HepG2 (cell line): ENCODE results near the gene FDXACB1. TPM values are rescaled to one million over a fixed set of nuclear protein-coding genes. Genes with fewer than 3 reads are reported as not detected.

ENCODE experiments used
- AGO2 ChIP-seq: fragments of 200-400 bp; formaldehyde crosslinking; optimal IDR thresholded peaks from 2 replicates; pipeline ENCODE3; 2017; ENCODE audit warnings: mild to moderate bottlenecking, low read depth, low read length, moderate library complexity
- BRD4 ChIP-seq: sonication (generic); formaldehyde crosslinking; IDR thresholded peaks from 2 replicates; pipeline ENCODE4 v1.4.0; 2020; ENCODE audit warnings: missing genetic modification reagents
- CBFB ChIP-seq: sonication (generic); formaldehyde crosslinking; IDR thresholded peaks from 2 replicates; pipeline ENCODE4 v1.4.0; 2020; ENCODE audit warnings: missing genetic modification reagents
- CENPX ChIP-seq: sonication (generic); formaldehyde crosslinking; IDR thresholded peaks from 2 replicates; pipeline ENCODE4 v1.9.0; 2021; ENCODE audit warnings: mild to moderate bottlenecking, missing genetic modification reagents, moderate library complexity
- KLF15 ChIP-seq: sonication (generic); formaldehyde crosslinking; IDR thresholded peaks from 2 replicates; pipeline ENCODE4 v1.8.1; 2023; ENCODE audit warnings: borderline replicate concordance, mild to moderate bottlenecking, inconsistent platforms, missing genetic modification reagents, mixed read lengths
- ONECUT2 ChIP-seq: sonication (generic); formaldehyde crosslinking; IDR thresholded peaks from 2 replicates; pipeline ENCODE4 v1.4.0; 2020; ENCODE audit warnings: missing genetic modification reagents
- ZIK1 ChIP-seq: sonication (generic); formaldehyde crosslinking; IDR thresholded peaks from 2 replicates; pipeline ENCODE4 v1.5.0; 2020; ENCODE audit warnings: mild to moderate bottlenecking, low read depth, missing genetic modification reagents, borderline replicate concordance
- ZMAT3 ChIP-seq: sonication (generic); formaldehyde crosslinking; conservative IDR thresholded peaks from 2 replicates; pipeline ENCODE4 v1.7.0; 2021; ENCODE audit warnings: missing genetic modification reagents
- ZNF431 ChIP-seq: sonication (generic); formaldehyde crosslinking; IDR thresholded peaks from 2 replicates; pipeline ENCODE4 v1.9.0; 2022; ENCODE audit warnings: missing genetic modification reagents, low read depth, mild to moderate bottlenecking, borderline replicate concordance
- ZNF75D ChIP-seq: sonication (generic); formaldehyde crosslinking; IDR thresholded peaks from 2 replicates; pipeline ENCODE4 v1.8.1; 2023; ENCODE audit warnings: missing genetic modification reagents, mild to moderate bottlenecking, borderline replicate concordance
- polyA plus RNA-seq, 8 experiments: library from polyadenylated mRNA; depleted of rRNA in 3 of 8; stranded (reverse) in 7 of 8; unstranded in 1 of 8; fragments of >200 nt; fragmentation: Illumina TruSeq in 4 of 8; extraction: Trizol in 4 of 8; gene quantifications; 2 replicates each; pipeline versions ENCODE4 v1.2.1 to v1.2.3, GENCODE V29; 2011 to 2016; ENCODE audit warnings: low read depth in 4 of 8, missing spikeins in 1 of 8, mixed read lengths in 1 of 8; ENCODE audit not compliant: insufficient read depth in 1 of 8
- total RNA-seq, 5 experiments: library from RNA; depleted of rRNA; stranded (reverse); fragments of >200 nt; fragmentation: Illumina TruSeq; extraction: Trizol; gene quantifications; 2 replicates each; pipeline ENCODE4 v1.2.3, GENCODE V29; 2016; ENCODE audit warnings: low read depth in 1 of 5
- TF ChIP-seq, protein P1 (sequence below): sonication (generic); formaldehyde crosslinking; IDR thresholded peaks from 2 replicates; pipeline ENCODE4 v1.4.0; 2020; ENCODE audit warnings: mild to moderate bottlenecking, missing genetic modification reagents
- TF ChIP-seq, protein P2 (sequence below): sonication (generic); formaldehyde crosslinking; IDR thresholded peaks from 2 replicates; pipeline ENCODE4 v1.4.0; 2020; ENCODE audit warnings: missing genetic modification reagents
- TF ChIP-seq, protein P3 (sequence below): sonication (generic); formaldehyde crosslinking; IDR thresholded peaks from 2 replicates; pipeline ENCODE4 v1.8.0; 2022; ENCODE audit warnings: missing genetic modification reagents, mild to moderate bottlenecking, moderate library complexity, borderline replicate concordance

FDXACB1 gene
- total and polyA plus RNA-seq, 2 of the 13 experiments (the other 11 are each of a cell fraction or from before 2014, with no cell fraction given) = 1.1 to 3.4 TPM

DNA sequence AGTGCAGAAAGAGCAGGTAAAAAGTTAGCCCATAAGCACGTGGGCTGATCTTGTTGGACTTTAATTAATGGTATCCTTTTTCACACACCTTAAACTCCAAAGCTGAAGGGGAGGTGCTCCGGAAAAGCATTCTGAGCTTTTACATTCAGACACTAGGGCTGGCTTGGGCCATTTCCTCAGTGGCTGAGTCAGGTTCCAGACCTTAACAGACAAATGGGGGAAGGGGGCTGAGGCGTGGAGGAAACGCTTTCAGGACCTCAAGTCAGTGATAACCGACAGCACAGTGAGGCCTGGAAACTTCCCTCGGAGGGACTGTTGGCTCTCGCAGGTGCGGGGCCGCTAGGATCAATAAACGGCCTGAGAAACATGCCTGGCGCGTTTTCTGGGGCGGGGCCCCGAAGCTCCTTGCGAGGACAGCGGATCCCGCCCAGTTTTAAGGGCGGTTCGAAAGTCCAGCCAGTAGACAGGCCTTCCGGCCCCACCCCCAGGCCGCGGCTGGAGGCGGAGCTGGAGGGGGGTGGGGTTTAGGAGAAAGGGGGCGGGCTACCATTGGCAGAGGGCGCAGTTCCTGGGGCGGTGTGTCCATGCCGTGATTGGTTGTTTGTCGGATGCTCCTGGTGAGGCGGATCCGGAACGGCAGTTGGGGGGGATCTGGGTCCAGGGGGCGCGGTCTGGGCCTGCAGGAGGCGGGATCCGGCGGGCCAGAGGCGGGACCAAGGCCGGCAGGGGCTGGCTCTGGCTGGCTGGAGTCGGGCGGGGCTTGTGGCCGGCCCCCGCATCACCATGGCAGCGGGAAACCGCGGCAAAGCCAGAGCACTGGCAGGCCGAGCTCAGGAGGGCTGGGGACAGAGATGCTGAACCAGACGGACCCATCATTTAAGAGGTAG lies 47.8 kb upstream of the FDXACB1 start (continued):
- TF ChIP-seq, protein P1, sequence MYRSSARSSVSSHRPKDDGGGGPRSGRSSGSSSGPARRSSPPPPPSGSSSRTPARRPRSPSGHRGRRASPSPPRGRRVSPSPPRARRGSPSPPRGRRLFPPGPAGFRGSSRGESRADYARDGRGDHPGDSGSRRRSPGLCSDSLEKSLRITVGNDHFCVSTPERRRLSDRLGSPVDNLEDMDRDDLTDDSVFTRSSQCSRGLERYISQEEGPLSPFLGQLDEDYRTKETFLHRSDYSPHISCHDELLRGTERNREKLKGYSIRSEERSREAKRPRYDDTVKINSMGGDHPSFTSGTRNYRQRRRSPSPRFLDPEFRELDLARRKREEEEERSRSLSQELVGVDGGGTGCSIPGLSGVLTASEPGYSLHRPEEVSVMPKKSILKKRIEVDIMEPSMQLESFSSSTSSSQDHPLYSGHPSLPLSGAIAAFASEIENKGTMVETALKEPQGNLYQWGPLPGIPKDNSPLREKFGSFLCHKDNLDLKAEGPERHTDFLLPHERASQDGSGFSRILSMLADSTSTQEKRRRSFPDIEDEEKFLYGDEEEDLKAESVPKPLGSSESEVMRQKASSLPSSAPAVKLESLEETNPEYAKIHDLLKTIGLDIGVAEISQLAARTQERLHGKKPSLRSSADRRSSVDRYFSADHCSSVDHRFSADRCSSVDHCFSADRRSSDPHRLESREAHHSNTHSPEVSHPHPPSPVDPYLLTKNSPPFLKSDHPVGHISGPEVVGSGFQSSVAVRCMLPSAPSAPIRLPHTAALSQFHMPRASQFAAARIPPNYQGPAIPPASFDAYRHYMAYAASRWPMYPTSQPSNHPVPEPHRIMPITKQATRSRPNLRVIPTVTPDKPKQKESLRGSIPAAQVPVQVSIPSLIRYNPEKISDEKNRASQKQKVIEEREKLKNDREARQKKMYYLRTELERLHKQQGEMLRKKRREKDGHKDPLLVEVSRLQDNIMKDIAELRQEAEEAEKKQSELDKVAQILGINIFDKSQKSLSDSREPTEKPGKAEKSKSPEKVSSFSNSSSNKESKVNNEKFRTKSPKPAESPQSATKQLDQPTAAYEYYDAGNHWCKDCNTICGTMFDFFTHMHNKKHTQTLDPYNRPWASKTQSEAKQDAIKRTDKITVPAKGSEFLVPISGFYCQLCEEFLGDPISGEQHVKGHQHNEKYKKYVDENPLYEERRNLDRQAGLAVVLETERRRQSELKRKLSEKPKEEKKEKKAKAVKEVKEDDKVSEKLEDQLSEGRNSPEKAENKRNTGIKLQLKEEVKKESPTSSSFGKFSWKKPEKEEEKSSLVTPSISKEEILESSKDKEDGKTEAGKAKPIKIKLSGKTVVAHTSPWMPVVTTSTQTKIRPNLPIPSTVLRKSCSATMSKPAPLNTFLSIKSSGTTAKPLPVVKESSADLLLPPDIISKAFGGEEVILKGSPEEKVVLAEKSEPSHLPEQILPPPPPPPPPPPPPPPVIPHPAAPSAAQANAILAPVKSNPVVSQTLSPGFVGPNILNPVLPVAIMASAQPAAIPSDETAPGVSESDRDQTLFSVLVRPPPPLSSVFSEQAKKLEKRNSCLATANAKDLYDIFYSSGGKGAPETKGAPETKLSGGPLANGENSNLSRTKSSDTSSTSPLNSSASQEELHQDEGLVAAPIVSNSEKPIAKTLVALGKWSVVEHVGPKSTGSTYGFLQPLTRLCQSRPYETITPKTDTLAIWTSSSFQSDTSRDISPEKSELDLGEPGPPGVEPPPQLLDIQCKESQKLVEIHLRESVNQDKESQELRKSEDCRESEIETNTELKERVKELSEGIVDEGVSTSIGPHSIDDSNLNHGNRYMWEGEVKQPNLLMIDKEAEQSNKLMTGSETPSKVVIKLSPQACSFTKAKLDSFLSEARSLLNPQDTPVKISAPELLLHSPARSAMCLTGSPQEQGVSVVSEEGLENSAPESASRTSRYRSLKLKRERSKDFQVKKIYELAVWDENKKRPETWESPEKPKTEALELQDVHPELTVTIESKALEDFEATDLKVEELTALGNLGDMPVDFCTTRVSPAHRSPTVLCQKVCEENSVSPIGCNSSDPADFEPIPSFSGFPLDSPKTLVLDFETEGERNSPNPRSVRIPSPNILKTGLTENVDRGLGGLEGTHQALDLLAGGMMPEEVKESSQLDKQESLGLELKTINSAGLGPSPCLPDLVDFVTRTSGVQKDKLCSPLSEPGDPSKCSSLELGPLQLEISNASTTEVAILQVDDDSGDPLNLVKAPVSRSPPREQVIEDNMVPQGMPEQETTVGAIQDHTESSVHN (CRISPR knock-in tag) = 0 out of 2 replicates have a peak, but pooled peaks have one; percentile 63
- TF ChIP-seq AGO2 = peak; percentile 71
- 0 out of 2 replicates have a peak, but pooled peaks have one; percentile 39 for TF ChIP-seq ZNF431 (CRISPR knock-in tag)
- no peak for TF ChIP-seq KLF15 (CRISPR knock-in tag)
- TF ChIP-seq CBFB (CRISPR knock-in tag) = no peak
- no peak for TF ChIP-seq ZIK1 (CRISPR knock-in tag)
- TF ChIP-seq ZMAT3 (CRISPR knock-in tag) = 0 out of 2 replicates have a peak, but pooled peaks have one; percentile 23
- no peak for TF ChIP-seq CENPX (CRISPR knock-in tag)
- no peak for TF ChIP-seq ZNF75D (CRISPR knock-in tag)
- no peak for TF ChIP-seq BRD4 (CRISPR knock-in tag)
- TF ChIP-seq, protein P2, sequence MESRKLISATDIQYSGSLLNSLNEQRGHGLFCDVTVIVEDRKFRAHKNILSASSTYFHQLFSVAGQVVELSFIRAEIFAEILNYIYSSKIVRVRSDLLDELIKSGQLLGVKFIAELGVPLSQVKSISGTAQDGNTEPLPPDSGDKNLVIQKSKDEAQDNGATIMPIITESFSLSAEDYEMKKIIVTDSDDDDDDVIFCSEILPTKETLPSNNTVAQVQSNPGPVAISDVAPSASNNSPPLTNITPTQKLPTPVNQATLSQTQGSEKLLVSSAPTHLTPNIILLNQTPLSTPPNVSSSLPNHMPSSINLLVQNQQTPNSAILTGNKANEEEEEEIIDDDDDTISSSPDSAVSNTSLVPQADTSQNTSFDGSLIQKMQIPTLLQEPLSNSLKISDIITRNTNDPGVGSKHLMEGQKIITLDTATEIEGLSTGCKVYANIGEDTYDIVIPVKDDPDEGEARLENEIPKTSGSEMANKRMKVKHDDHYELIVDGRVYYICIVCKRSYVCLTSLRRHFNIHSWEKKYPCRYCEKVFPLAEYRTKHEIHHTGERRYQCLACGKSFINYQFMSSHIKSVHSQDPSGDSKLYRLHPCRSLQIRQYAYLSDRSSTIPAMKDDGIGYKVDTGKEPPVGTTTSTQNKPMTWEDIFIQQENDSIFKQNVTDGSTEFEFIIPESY (CRISPR knock-in tag) = no peak; the same call in 1 of the 2 replicates
- TF ChIP-seq ONECUT2 (CRISPR knock-in tag) = peak; percentile 93
- TF ChIP-seq, protein P3, sequence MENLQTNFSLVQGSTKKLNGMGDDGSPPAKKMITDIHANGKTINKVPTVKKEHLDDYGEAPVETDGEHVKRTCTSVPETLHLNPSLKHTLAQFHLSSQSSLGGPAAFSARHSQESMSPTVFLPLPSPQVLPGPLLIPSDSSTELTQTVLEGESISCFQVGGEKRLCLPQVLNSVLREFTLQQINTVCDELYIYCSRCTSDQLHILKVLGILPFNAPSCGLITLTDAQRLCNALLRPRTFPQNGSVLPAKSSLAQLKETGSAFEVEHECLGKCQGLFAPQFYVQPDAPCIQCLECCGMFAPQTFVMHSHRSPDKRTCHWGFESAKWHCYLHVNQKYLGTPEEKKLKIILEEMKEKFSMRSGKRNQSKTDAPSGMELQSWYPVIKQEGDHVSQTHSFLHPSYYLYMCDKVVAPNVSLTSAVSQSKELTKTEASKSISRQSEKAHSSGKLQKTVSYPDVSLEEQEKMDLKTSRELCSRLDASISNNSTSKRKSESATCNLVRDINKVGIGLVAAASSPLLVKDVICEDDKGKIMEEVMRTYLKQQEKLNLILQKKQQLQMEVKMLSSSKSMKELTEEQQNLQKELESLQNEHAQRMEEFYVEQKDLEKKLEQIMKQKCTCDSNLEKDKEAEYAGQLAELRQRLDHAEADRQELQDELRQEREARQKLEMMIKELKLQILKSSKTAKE (CRISPR knock-in tag) = no peak
